OCI-LY1 (cell line): Measurements from ENCODE around the gene FGD3.

Experiments used
- H2AFZ ChIP-seq: fragments of 200-600 bp; sonication (generic), shearing (Covaris generic); 2 replicates; pipeline ENCODE4 v1.6.0; 2014; ENCODE audit warnings: antibody characterized with exemption, mild to moderate bottlenecking, low read length
- H3F3A ChIP-seq: fragments of 200-600 bp; sonication (generic), shearing (Covaris generic); 2 replicates; pipeline ENCODE4 v1.6.0; 2014; ENCODE audit warnings: mild to moderate bottlenecking, antibody characterized with exemption, low read length, moderate library complexity; ENCODE audit not compliant: insufficient read depth
- H3K27ac ChIP-seq: fragments of 200-600 bp; sonication (generic); 2 replicates; pipeline ENCODE4 v1.5.1; 2014; ENCODE audit warnings: low read length, mixed run types, mild to moderate bottlenecking, low read depth; ENCODE audit not compliant: poor library complexity, severe bottlenecking
- H3K27me3 ChIP-seq: fragments of 200-600 bp; sonication (generic); 2 replicates; pipeline ENCODE4 v1.6.0; 2014; ENCODE audit warnings: antibody characterized with exemption, mild to moderate bottlenecking, low read length, moderate library complexity; ENCODE audit not compliant: insufficient read depth
- H3K36me3 ChIP-seq: fragments of 200-600 bp; sonication (generic); 2 replicates; pipeline ENCODE4 v1.6.1; 2014; ENCODE audit warnings: mild to moderate bottlenecking, antibody characterized with exemption, low read length, moderate library complexity, mixed read lengths; ENCODE audit not compliant: insufficient read depth
- H3K4me1 ChIP-seq: fragments of 200-600 bp; sonication (generic); 2 replicates; pipeline ENCODE4 v1.5.1; 2014; ENCODE audit warnings: mild to moderate bottlenecking, low read length, moderate library complexity; ENCODE audit not compliant: insufficient read depth, severe bottlenecking
- H3K4me2 ChIP-seq: fragments of 200-600 bp; sonication (generic), shearing (Covaris generic); 2 replicates; pipeline ENCODE4 v1.6.1; 2014; ENCODE audit warnings: low read length
- H3K4me3 ChIP-seq: fragments of 200-600 bp; sonication (generic); 2 replicates; pipeline ENCODE4 v1.5.1; 2014; ENCODE audit warnings: low read length, low read depth, mild to moderate bottlenecking, mixed read lengths; ENCODE audit not compliant: poor library complexity, severe bottlenecking
- H3K79me2 ChIP-seq: fragments of 200-600 bp; shearing (Covaris generic); 2 replicates; pipeline ENCODE4 v1.6.1; 2016; ENCODE audit warnings: mixed run types, low read length, mixed read lengths; ENCODE audit not compliant: insufficient read depth
- H3K9ac ChIP-seq: fragments of 200-600 bp; sonication (generic), shearing (Covaris generic); 2 replicates; pipeline ENCODE4 v1.6.1; 2014; ENCODE audit warnings: mild to moderate bottlenecking, low read length, mixed read lengths
- H3K9me2 ChIP-seq: fragments of 200-600 bp; sonication (generic), shearing (Covaris generic); 2 replicates; pipeline ENCODE4 v1.6.1; 2014; ENCODE audit warnings: low read depth, mild to moderate bottlenecking, low read length, mixed read lengths
- H3K9me3 ChIP-seq: fragments of 200-600 bp; shearing (Covaris generic); 2 replicates; pipeline ENCODE4 v1.6.1; 2014; ENCODE audit warnings: low read length, mixed read lengths
- H4K20me1 ChIP-seq: fragments of 200-600 bp; sonication (generic), shearing (Covaris generic); 2 replicates; pipeline ENCODE4 v1.6.0; 2016; ENCODE audit warnings: mild to moderate bottlenecking, low read length; ENCODE audit not compliant: insufficient read depth
- EZH2 ChIP-seq: fragments of 200-600 bp; sonication (generic), shearing (Covaris generic); IDR thresholded peaks from 2 replicates; pipeline ENCODE4 v1.8.0; 2017; ENCODE audit warnings: borderline replicate concordance, mixed run types, mild to moderate bottlenecking, antibody characterized with exemption, low read length, moderate library complexity, mixed read lengths
- TF ChIP-seq, protein P1 (sequence below): fragments of 200-600 bp; sonication (generic), shearing (Covaris generic); IDR thresholded peaks from 2 replicates; pipeline ENCODE4 v1.5.1; 2017; ENCODE audit warnings: mild to moderate bottlenecking, antibody characterized with exemption, low read length, moderate library complexity, mixed read lengths

Gene FGD3

DNA sequence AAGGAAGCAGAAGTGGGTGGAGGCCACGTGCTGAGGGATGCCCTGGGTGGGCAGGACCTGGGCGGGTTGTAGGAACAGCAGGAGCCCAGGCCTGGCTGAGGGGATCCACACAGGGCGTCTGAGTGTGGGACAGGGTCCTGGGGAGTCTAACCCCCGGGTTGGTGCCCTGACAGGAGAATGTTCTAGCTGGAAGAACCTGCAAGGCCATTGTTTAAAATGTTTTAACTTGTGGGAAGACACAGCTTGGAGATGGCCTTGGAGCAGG, 77.3 kb downstream of the FGD3 start:
- no peak overlapping the region for H3K4me2 ChIP-seq
- no peak overlapping the region for H3K27ac ChIP-seq
- peaks cover 41% of the 10 kb centered on the region for H3K36me3 ChIP-seq
- H3K4me1 ChIP-seq: peaks cover 13% of the 10 kb centered on the region
- no peaks in the 10 kb centered on the region for H3K9me3 ChIP-seq
- no peaks in the 10 kb centered on the region for H3F3A ChIP-seq
- H3K9ac ChIP-seq: no peak overlapping the region
- TF ChIP-seq EZH2: no peak
- TF ChIP-seq, protein P1, sequence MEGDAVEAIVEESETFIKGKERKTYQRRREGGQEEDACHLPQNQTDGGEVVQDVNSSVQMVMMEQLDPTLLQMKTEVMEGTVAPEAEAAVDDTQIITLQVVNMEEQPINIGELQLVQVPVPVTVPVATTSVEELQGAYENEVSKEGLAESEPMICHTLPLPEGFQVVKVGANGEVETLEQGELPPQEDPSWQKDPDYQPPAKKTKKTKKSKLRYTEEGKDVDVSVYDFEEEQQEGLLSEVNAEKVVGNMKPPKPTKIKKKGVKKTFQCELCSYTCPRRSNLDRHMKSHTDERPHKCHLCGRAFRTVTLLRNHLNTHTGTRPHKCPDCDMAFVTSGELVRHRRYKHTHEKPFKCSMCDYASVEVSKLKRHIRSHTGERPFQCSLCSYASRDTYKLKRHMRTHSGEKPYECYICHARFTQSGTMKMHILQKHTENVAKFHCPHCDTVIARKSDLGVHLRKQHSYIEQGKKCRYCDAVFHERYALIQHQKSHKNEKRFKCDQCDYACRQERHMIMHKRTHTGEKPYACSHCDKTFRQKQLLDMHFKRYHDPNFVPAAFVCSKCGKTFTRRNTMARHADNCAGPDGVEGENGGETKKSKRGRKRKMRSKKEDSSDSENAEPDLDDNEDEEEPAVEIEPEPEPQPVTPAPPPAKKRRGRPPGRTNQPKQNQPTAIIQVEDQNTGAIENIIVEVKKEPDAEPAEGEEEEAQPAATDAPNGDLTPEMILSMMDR: no peak
- H3K9me2 ChIP-seq: no peaks in the 10 kb centered on the region
- H3K4me3 ChIP-seq: no peak overlapping the region
- no peaks in the 10 kb centered on the region for H3K79me2 ChIP-seq
- no peaks in the 10 kb centered on the region for H4K20me1 ChIP-seq
- no peak overlapping the region for H2AFZ ChIP-seq
- H3K27me3 ChIP-seq: no peaks in the 10 kb centered on the region

DNA sequence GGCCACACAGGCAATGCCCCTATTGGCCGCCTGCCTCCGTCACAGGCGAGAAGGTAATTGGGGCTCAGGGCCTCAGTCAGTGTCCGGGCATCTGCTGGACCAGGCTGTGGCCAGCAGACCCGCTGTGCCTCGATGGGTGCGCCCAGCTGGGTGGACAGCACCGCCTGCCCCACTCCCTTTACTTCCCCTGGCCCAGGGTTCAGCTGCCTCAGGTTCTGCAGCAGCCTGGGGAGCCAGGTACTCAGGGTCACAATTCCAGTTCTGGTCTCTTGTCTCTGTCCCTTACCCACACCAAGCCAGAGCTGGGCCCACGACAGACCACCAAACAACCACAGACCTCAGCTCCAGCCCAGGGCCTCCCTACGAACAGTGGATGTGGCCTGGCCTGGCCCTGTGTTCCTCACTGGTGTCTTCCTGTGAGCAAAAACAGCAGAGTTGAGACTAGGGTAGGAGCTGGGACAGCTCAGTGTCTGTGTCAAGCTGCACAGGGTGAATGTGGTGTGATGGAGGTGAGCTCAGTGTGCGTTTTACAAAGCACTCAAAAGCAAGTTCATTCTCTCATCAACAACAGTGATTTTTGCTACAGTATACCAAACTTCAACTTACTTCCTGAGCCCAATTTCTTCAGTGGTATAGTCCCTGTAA, 77.8 kb downstream of the FGD3 start:
- Histone ChIP-seq H3K9me3 (no peaks in the 10 kb centered on the region), H3K9ac (no peak overlapping the region), H3K4me3 (no peak overlapping the region), H3K4me1 (peaks cover 13% of the 10 kb centered on the region), H3F3A (no peaks in the 10 kb centered on the region), H3K9me2 (no peaks in the 10 kb centered on the region), H3K79me2 (no peaks in the 10 kb centered on the region), H3K27ac (no peak overlapping the region), H3K4me2 (no peak overlapping the region), H4K20me1 (no peaks in the 10 kb centered on the region), H2AFZ (no peak overlapping the region), H3K36me3 (peaks cover 41% of the 10 kb centered on the region), H3K27me3 (no peaks in the 10 kb centered on the region)
- TF ChIP-seq, protein P1: no peak
- no peak for TF ChIP-seq EZH2

DNA sequence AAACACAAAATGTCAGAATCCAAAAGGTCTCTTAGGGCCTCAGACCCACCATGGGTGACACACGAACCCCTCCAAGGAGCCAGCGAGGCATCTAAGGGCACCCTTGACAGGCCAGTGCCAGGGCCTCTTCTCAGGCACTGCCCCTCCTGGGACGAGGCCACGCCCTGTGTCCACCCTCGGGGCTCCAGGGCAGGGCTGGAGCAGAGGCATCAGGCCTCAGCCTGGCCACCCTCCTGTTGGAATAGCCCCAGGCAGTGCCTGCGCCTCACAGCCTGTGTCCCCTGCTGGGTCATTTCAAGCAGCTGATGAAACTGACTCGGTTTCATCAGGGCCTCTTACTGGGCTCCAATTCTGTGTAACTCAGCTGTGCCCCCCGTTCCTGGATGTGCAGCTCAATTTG, 78.4 kb downstream of the FGD3 start:
- no peaks in the 10 kb centered on the region for H3F3A ChIP-seq
- H4K20me1 ChIP-seq: no peaks in the 10 kb centered on the region
- no peaks in the 10 kb centered on the region for H3K27me3 ChIP-seq
- H2AFZ ChIP-seq: no peak overlapping the region
- H3K9me3 ChIP-seq: no peaks in the 10 kb centered on the region
- H3K9me2 ChIP-seq: no peaks in the 10 kb centered on the region
- no peak for TF ChIP-seq EZH2
- TF ChIP-seq, protein P1: no peak
- no peak overlapping the region for H3K4me3 ChIP-seq
- peaks cover 13% of the 10 kb centered on the region for H3K4me1 ChIP-seq
- H3K4me2 ChIP-seq: no peak overlapping the region
- H3K27ac ChIP-seq: no peak overlapping the region
- peaks cover 37% of the 10 kb centered on the region for H3K36me3 ChIP-seq
- H3K79me2 ChIP-seq: no peaks in the 10 kb centered on the region
- no peak overlapping the region for H3K9ac ChIP-seq
